Fibroblast of lung (primary cell): ENCODE measurements around the gene TIMM22. TPM values are rescaled to one million over a fixed set of nuclear protein-coding genes. Genes with fewer than 3 reads are reported as not detected.

Experiments
- DNase-seq, 2 donors: peaks; one replicate each; pipeline versions ENCODE4 v3.0.0 to v3.0.0-alpha.2; 2010; ENCODE audit warnings: low read depth in 2 of 2
- H2AFZ ChIP-seq: 2 replicates; pipeline ENCODE4 v1.5.1; 2012; ENCODE audit warnings: low read length, control low read depth, inconsistent platforms
- H3K27ac ChIP-seq: 2 replicates; pipeline ENCODE4 v1.5.1; 2011; ENCODE audit warnings: low read length, control low read depth; ENCODE audit not compliant: insufficient read depth
- H3K27me3 ChIP-seq: 2 replicates; pipeline ENCODE4 v1.5.1; 2011; ENCODE audit warnings: mild to moderate bottlenecking, low read length; ENCODE audit not compliant: control insufficient read depth, insufficient read depth
- H3K36me3 ChIP-seq: 2 replicates; pipeline ENCODE4 v1.5.1; 2011; ENCODE audit warnings: low read length; ENCODE audit not compliant: control insufficient read depth, insufficient read depth
- H3K4me1 ChIP-seq: 2 replicates; pipeline ENCODE4 v1.5.1; 2011; ENCODE audit warnings: low read length; ENCODE audit not compliant: control insufficient read depth, insufficient read depth; ENCODE audit errors: extremely low read depth
- H3K4me2 ChIP-seq: 2 replicates; pipeline ENCODE4 v1.5.1; 2011; ENCODE audit warnings: low read length, control low read depth; ENCODE audit not compliant: insufficient read depth; ENCODE audit errors: extremely low read depth
- H3K4me3 ChIP-seq, 4 experiments: fragments of 200-600 bp in 1 of 4; sonication (generic) in 1 of 4; replicated peaks in 1 of 4; 2 replicates each; pipeline ENCODE4 v1.5.1; 2011 to 2016; ENCODE audit warnings: low read length in 4 of 4, low read depth in 3 of 4, mild to moderate bottlenecking in 3 of 4, control low read depth in 2 of 4, inconsistent platforms in 1 of 4, mixed read lengths in 1 of 4; ENCODE audit not compliant: insufficient read depth in 1 of 4; ENCODE audit errors: control extremely low read depth in 1 of 4
- H3K79me2 ChIP-seq: 2 replicates; pipeline ENCODE4 v1.5.1; 2012; ENCODE audit warnings: mild to moderate bottlenecking, low read length, inconsistent platforms; ENCODE audit not compliant: control insufficient read depth, insufficient read depth
- H3K9ac ChIP-seq: 2 replicates; pipeline ENCODE4 v1.5.1; 2011; ENCODE audit warnings: mild to moderate bottlenecking, low read length, control low read depth; ENCODE audit not compliant: insufficient read depth
- H3K9me3 ChIP-seq: 2 replicates; pipeline ENCODE4 v1.5.1; 2012; ENCODE audit warnings: low read depth, low read length; ENCODE audit not compliant: control insufficient read depth, insufficient read depth
- H4K20me1 ChIP-seq: 2 replicates; pipeline ENCODE4 v1.5.1; 2011; ENCODE audit warnings: low read length; ENCODE audit not compliant: control insufficient read depth, insufficient read depth; ENCODE audit errors: extremely low read depth
- EZH2 ChIP-seq: IDR thresholded peaks from 2 replicates; pipeline ENCODE4 v1.5.1; 2012; ENCODE audit warnings: low read length, control low read depth, mild to moderate bottlenecking; ENCODE audit errors: missing control alignments
- polyA plus RNA-seq, 2 donors: library from polyadenylated mRNA; depleted of rRNA in 1 of 2; stranded (reverse) in 1 of 2; unstranded in 1 of 2; fragments of >200 nt; gene quantifications; 2 replicates each; pipeline ENCODE4 v1.2.1, GENCODE V29; 2011 to 2012; ENCODE audit warnings: missing spikeins in 1 of 2
- total RNA-seq: library from RNA; depleted of rRNA; stranded (reverse); fragments of >200 nt; gene quantifications from 2 replicates; pipeline ENCODE4 v1.2.1, GENCODE V29; 2014
- TF ChIP-seq, protein P1 (sequence below), 2 donors: IDR thresholded peaks in 1 of 2; conservative IDR thresholded peaks in 1 of 2; 1 replicate in 1 of 2; 2 replicates in 1 of 2; pipeline ENCODE4 v1.5.1; 2011 to 2012; ENCODE audit warnings: low read length in 2 of 2, control low read depth in 1 of 2, inconsistent platforms in 1 of 2, low read depth in 1 of 2, mild to moderate bottlenecking in 1 of 2

Gene TIMM22
- total and polyA plus RNA-seq, 2 donors (not counting 1 experiment from before 2014, with no cell fraction given), result 13.4 to 17.4 TPM

DNA sequence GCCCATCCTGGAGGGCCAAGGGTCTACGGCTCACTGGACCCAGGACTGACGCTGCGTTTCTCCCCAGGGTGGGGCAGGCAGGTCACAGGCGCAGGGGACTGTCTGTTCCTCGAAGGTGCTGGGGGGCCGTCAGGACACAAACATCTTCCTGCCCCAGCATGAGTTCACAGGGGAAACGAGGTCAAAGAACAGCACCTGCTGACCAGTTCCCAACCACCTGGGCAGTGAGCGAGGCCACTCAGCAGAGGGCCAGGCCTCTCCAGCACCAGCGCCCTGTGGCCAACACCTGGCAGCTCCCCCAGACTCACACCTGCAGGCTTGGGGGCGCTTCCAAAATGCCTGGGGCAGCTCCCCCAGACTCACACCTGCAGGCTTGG, 29.7 kb downstream of the TIMM22 start:
- Histone ChIP-seq H2AFZ (no peak overlapping the region), H3K4me3 (no peak overlapping the region), H3K27me3 (no peaks in the 10 kb centered on the region), H3K79me2 (no peaks in the 10 kb centered on the region), H3K9ac (no peak overlapping the region), H3K27ac (no peak overlapping the region), H3K4me2 (no peak overlapping the region), H3K4me1 (peaks cover 23% of the 10 kb centered on the region), H3K36me3 (peaks cover 2% of the 10 kb centered on the region), H4K20me1 (no peaks in the 10 kb centered on the region), H3K9me3 (no peaks in the 10 kb centered on the region)
- no peak for DNase-seq
- no peak for TF ChIP-seq EZH2
- TF ChIP-seq, protein P1, sequence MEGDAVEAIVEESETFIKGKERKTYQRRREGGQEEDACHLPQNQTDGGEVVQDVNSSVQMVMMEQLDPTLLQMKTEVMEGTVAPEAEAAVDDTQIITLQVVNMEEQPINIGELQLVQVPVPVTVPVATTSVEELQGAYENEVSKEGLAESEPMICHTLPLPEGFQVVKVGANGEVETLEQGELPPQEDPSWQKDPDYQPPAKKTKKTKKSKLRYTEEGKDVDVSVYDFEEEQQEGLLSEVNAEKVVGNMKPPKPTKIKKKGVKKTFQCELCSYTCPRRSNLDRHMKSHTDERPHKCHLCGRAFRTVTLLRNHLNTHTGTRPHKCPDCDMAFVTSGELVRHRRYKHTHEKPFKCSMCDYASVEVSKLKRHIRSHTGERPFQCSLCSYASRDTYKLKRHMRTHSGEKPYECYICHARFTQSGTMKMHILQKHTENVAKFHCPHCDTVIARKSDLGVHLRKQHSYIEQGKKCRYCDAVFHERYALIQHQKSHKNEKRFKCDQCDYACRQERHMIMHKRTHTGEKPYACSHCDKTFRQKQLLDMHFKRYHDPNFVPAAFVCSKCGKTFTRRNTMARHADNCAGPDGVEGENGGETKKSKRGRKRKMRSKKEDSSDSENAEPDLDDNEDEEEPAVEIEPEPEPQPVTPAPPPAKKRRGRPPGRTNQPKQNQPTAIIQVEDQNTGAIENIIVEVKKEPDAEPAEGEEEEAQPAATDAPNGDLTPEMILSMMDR (conservative IDR thresholded peaks at IDR 0.05 in 1 of 2, IDR thresholded peaks at IDR 0.05 in 1 of 2; ENCODE audit: low read depth in 1 of 2, low read length in 2 of 2), result no peak

DNA sequence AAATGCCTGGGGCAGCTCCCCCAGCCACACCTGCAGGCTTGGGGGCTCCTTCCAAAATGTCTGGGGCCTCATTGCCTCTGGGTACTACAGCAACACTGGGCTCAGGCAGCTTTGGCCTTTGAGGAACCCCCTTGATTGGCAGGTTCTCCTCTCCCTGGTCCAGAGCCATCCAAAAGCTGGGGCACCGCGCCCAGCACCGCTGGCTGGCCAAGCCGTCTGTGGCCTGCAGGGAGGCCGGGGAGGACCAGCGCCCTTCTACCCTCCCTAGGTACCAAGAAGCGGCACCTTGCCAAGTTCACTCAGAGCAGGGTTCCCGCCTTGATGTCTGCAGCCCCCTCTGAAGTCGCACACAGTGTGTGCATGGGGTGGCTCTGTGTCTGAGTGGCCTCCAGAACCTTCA, 30.1 kb downstream of the TIMM22 start:
- H4K20me1 ChIP-seq, result no peaks in the 10 kb centered on the region
- H3K4me3 ChIP-seq, result no peak overlapping the region
- H3K27me3 ChIP-seq, result no peaks in the 10 kb centered on the region
- peaks cover 1% of the 10 kb centered on the region for H3K36me3 ChIP-seq
- TF ChIP-seq, protein P1 (conservative IDR thresholded peaks at IDR 0.05 in 1 of 2, IDR thresholded peaks at IDR 0.05 in 1 of 2; ENCODE audit: low read depth in 1 of 2, low read length in 2 of 2), result no peak
- no peak for TF ChIP-seq EZH2
- no peaks in the 10 kb centered on the region for H3K9me3 ChIP-seq
- no peak overlapping the region for H3K9ac ChIP-seq
- H3K27ac ChIP-seq, result no peak overlapping the region
- H2AFZ ChIP-seq, result no peak overlapping the region
- H3K79me2 ChIP-seq, result no peaks in the 10 kb centered on the region
- no peak for DNase-seq
- peaks cover 23% of the 10 kb centered on the region for H3K4me1 ChIP-seq
- no peak overlapping the region for H3K4me2 ChIP-seq

DNA sequence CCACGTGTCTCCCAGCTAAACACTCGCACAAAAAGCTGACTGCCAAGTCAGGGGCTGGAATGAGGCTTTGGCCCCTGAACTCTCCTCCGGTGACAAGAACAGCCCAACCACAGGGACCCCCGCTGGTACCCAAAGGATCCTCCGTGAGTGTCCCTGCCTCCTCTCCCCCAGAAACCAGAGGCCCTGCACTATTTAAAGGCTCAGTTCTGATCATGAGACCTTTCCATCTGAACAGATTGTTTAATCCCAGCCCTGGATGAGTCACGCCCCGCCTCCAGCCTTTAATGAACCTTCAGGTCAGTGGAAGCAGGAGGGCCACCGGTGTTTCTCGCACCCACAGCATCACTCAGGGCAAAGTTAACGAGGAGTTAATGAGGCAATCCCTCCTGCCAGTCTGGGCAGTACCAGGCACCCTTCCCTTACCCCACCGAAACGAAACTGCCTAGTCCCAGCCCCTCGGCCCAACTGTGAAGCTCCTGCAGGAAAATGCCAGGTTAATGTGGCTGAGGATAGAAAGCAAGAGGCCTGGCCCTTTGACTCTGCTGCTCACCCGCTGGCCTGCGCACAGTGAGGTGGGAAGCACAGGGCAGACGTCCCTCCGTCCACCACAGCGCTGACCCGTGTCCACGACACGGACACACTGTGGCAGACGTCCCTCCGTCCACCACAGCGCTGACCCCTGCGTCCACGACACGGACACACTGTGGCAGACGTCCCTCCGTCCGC, 32.4 kb downstream of the TIMM22 start:
- Histone ChIP-seq H3K27ac (peak overlapping the region; percentile 74), H3K4me1 (peaks cover 23% of the 10 kb centered on the region), H3K4me2 (peak overlapping the region; percentile 83), H2AFZ (peak overlapping the region; percentile 43), H3K27me3 (no peaks in the 10 kb centered on the region), H3K9ac (peak overlapping the region; percentile 58), H4K20me1 (no peaks in the 10 kb centered on the region), H3K79me2 (no peaks in the 10 kb centered on the region), H3K36me3 (no peaks in the 10 kb centered on the region), H3K4me3 (peak overlapping the region in 1 of 4 experiments; percentile 17), H3K9me3 (no peaks in the 10 kb centered on the region)
- TF ChIP-seq, protein P1 (conservative IDR thresholded peaks at IDR 0.05 in 1 of 2, IDR thresholded peaks at IDR 0.05 in 1 of 2; ENCODE audit: low read depth in 1 of 2, low read length in 2 of 2), result no peak
- TF ChIP-seq EZH2, result no peak
- peak; percentile 59 to 75 for DNase-seq
